Endothelial cell (in vitro differentiated cells): Measurements from ENCODE around the gene DOLPP1. TPM values are rescaled to one million over a fixed set of nuclear protein-coding genes. Genes with fewer than 3 reads are reported as not detected.

Experiments
- DNase-seq: peaks from one replicate; pipeline ENCODE4 v3.0.0; 2021; ENCODE audit warnings: low spot score
- H3K27ac Mint-ChIP-seq: one replicate; pipeline ENCODE4 v1.8.0; 2021; ENCODE audit warnings: mixed read lengths, inconsistent platforms; ENCODE audit not compliant: unreplicated experiment
- H3K27me3 Mint-ChIP-seq: one replicate; pipeline ENCODE4 v1.8.0; 2021; ENCODE audit warnings: mild to moderate bottlenecking, moderate library complexity, mixed read lengths, inconsistent platforms; ENCODE audit not compliant: unreplicated experiment
- H3K36me3 Mint-ChIP-seq: one replicate; pipeline ENCODE4 v1.8.0; 2021; ENCODE audit warnings: mild to moderate bottlenecking, low read depth, mixed read lengths, inconsistent platforms; ENCODE audit not compliant: unreplicated experiment
- H3K4me1 Mint-ChIP-seq: one replicate; pipeline ENCODE4 v1.8.0; 2021; ENCODE audit warnings: mild to moderate bottlenecking, mixed read lengths, inconsistent platforms; ENCODE audit not compliant: unreplicated experiment
- H3K4me3 Mint-ChIP-seq: one replicate; pipeline ENCODE4 v1.8.0; 2021; ENCODE audit warnings: mild to moderate bottlenecking, mixed read lengths, inconsistent platforms; ENCODE audit not compliant: unreplicated experiment
- H3K9me3 Mint-ChIP-seq: one replicate; pipeline ENCODE4 v1.8.0; 2021; ENCODE audit warnings: mixed read lengths, inconsistent platforms; ENCODE audit not compliant: unreplicated experiment
- total RNA-seq: library from RNA; stranded (reverse); fragmentation: NEBNext Ultra II Directional; extraction: Animal tissue kit (Norgen Biotek cat#: 25700); gene quantifications from one replicate; pipeline ENCODE4 v1.2.1, GENCODE V29; 2021; ENCODE audit not compliant: unreplicated experiment
- TF ChIP-seq, protein P1 (sequence below): fragments of 200-600 bp; sonication (generic); IDR thresholded peaks from one replicate; pipeline ENCODE4 v1.5.0; 2021; ENCODE audit warnings: antibody characterized with exemption; ENCODE audit not compliant: unreplicated experiment

Gene DOLPP1
- total RNA-seq, 1 donor from 2014 or later = 21.4 TPM

DNA sequence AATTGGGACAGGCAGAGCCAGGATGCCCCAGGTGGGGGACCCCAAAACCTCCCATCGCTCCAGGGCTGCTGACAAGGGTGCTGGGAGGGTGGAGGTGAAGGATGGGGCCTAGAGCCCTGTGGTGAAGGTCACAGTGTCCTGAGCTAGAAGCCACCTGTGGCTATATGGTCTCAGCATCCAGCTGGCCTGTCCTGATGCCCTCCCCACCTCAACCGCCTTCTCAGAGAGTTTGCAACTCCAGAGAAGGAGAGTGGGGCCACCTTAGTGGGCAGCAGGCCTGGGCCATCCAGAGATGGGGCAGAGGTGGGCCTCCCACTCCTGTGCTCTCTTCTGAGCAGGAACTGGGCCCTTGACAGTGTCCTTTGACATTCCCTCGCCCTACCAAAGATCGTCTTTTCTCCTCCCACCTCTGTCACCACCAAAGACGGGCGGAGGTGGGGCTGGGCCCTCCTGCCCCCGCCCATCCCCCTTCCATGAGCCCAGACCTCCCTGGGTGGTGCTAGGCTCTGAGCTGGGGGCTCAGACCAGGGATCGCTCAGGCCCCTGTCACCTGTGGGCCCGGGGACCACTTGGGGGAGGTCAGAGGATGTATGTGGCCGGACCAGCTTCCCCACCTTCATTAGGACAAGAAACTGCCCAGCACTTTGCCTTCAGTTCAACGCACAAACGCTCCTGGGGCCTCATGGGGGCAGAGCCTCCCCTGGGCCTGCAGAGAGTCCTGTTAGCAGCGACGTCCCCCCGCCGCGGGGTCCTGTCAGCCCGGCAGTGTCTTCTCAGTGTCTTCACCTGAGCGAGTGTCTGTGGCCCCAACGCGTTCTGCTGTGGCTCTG is 10.0 kb upstream of the DOLPP1 start:
- Mint-ChIP-seq H3K4me1 (peaks cover 6% of the 10 kb centered on the region), H3K27ac (no peak overlapping the region), H3K4me3 (no peak overlapping the region), H3K36me3 (peaks cover 11% of the 10 kb centered on the region), H3K27me3 (peaks cover 5% of the 10 kb centered on the region), H3K9me3 (no peaks in the 10 kb centered on the region)
- DNase-seq = no peak
- TF ChIP-seq, protein P1, sequence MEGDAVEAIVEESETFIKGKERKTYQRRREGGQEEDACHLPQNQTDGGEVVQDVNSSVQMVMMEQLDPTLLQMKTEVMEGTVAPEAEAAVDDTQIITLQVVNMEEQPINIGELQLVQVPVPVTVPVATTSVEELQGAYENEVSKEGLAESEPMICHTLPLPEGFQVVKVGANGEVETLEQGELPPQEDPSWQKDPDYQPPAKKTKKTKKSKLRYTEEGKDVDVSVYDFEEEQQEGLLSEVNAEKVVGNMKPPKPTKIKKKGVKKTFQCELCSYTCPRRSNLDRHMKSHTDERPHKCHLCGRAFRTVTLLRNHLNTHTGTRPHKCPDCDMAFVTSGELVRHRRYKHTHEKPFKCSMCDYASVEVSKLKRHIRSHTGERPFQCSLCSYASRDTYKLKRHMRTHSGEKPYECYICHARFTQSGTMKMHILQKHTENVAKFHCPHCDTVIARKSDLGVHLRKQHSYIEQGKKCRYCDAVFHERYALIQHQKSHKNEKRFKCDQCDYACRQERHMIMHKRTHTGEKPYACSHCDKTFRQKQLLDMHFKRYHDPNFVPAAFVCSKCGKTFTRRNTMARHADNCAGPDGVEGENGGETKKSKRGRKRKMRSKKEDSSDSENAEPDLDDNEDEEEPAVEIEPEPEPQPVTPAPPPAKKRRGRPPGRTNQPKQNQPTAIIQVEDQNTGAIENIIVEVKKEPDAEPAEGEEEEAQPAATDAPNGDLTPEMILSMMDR = no peak

DNA sequence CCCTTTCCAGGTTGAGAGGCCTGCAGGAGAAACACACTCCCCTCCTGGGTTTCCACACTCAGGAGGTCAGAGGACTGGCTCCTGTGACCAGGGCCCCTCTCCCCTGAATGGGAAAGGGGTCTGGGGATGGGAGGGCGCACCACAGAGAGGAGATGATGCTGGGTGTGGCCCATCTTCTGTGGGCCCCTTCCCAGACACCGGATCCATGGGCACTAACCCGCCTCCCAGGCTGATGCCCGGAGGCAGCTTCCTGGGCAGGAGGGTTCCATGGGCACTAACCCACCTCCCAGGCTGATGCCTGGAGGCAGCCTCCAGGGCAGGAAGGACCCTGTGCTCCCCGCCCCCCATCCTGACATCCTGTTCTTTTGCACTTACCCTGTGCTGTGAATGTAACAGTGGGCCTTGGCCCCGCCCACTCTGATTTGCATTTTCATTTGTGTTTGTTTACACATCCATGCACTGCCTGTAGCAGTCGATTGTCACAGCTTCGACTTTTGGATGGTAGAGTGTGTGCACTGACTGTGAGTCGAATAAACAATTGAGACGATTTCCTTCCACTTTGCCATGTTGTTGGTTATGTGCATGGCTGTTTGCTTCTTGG is 9.3 kb upstream of the DOLPP1 start:
- H3K4me1 Mint-ChIP-seq = peaks cover 6% of the 10 kb centered on the region
- no peaks in the 10 kb centered on the region for H3K9me3 Mint-ChIP-seq
- peaks cover 5% of the 10 kb centered on the region for H3K27me3 Mint-ChIP-seq

DNA sequence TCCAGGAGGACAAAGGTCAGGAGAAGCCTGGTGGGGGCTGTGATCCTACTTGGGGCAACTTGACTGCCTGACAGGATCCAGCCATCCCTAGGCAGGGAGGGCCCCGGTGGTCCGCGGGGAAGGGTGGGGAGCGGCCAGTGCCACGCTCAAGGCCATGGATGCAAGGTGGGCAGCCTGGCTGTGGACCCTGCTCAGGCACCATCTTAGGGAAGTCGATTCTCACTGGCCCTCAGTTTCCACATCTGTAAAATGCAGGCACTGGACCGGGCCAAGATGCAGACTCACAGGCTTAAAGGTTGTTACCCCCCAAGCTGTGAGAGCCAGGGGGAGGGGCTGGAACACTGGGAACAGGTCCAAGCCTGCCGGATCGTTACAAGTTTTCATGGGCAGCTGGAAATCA is 8.7 kb upstream of the DOLPP1 start:
- H3K27ac Mint-ChIP-seq = peak overlapping the region; percentile 82
- no peaks in the 10 kb centered on the region for H3K9me3 Mint-ChIP-seq
- H3K4me3 Mint-ChIP-seq = no peak overlapping the region
- H3K27me3 Mint-ChIP-seq = peaks cover 5% of the 10 kb centered on the region
- TF ChIP-seq, protein P1 = no peak
- no peak for DNase-seq
- H3K4me1 Mint-ChIP-seq = peaks cover 6% of the 10 kb centered on the region
- H3K36me3 Mint-ChIP-seq = peaks cover 8% of the 10 kb centered on the region

More for the DNA sequence above, 9.3 kb upstream of the DOLPP1 start:
- TF ChIP-seq, protein P1 = no peak
- Mint-ChIP-seq H3K27ac (peak overlapping the region; percentile 82), H3K4me3 (no peak overlapping the region), H3K36me3 (peaks cover 11% of the 10 kb centered on the region)
- DNase-seq = peak; percentile 59

DNA sequence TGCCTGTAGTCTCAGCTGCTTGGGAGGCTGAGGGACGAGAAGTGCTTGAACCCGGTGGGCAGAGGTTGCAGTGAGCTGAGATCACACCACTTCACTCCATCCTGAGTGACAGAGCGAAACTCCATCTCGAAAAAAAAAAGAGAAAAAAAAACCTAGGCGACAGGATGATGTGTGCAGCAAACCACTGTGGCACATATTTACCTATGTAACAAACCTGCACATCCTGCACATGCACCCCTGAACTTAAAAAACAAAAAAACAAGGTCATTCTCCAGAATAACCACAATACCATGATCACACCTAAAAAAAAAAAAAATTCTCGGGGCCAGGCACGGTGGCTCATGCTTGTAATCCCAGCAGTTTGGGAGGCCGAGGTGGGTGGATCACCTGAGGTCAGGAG is 7.5 kb upstream of the DOLPP1 start:
- Mint-ChIP-seq H3K4me1 (peaks cover 6% of the 10 kb centered on the region), H3K27me3 (peaks cover 3% of the 10 kb centered on the region), H3K27ac (no peak overlapping the region), H3K36me3 (peaks cover 5% of the 10 kb centered on the region), H3K9me3 (no peaks in the 10 kb centered on the region), H3K4me3 (no peak overlapping the region)
- DNase-seq = no peak
- TF ChIP-seq, protein P1 = no peak

DNA sequence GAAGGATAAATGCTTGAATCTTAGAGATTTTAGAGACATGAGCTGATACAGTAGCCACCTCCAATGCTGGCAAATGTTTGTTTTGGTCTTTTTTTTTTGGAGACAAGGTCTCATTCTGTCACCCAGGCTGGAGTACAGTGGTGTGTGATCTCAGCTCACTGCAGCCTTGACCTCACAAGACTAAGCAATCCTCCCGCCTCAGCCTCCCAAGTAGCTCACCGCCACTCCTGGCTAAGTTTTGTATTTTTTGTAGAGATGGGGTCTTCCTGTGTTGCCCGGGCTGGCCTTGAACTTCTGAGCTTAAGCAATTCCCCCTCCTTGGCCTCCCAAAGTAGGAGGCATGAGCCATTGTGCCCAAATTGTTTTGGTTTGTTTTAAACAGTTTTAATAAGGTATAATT is 6.8 kb upstream of the DOLPP1 start:
- TF ChIP-seq, protein P1 = no peak
- DNase-seq = no peak
- H3K4me3 Mint-ChIP-seq = no peak overlapping the region
- H3K27me3 Mint-ChIP-seq = peaks cover 2% of the 10 kb centered on the region
- H3K4me1 Mint-ChIP-seq = peaks cover 7% of the 10 kb centered on the region
- H3K36me3 Mint-ChIP-seq = no peaks in the 10 kb centered on the region
- no peaks in the 10 kb centered on the region for H3K9me3 Mint-ChIP-seq
- H3K27ac Mint-ChIP-seq = no peak overlapping the region
